ENCODE data around the gene LIPT2.

Gene LIPT2

DNA sequence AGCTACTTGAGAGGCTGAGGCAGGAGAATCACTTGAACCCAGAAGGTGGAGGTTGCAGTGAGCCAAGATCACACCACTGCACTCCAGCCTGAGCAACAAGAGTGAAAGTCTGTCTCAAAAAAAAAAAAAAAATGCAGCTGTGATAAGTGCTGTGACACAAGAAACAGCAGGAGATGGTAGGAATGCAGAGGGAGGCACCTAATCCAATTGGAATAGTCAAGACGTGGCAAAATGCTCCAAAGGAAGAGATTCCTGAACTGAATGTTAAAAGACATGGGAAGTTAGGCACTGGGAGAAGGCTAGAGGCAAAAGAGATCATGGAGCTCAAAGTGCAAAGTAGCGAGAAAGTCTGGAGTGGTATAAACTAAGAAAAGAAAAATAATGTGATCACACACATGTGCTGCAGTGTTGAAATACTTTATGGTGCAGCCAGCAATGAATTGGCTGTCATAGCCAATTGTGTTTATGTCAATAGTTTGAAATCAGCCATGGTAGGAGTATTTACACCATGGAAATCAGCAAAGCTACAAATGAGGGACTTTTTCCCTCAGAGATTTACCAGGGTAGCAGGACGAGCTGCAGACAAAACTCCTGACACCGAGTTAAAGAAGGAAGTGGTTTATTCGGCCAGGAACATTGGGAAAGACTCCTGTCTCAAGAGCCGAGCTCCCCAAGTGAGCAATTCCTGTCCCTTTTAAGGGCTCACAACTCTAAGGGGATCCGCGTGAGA lies 40.9 kb upstream of the LIPT2 start:
- Histone ChIP-seq H3K27me3 (replicated peaks; ENCODE audit: insufficient read depth, low read length) (no peaks in the 10 kb centered on the region), H4K20me1 (ENCODE audit: insufficient read depth, low read length) (no peaks in the 10 kb centered on the region), H3K27ac (ENCODE audit: low read length) (peak overlapping the region; percentile 44; the same call in 1 of the 2 replicates), H3K4me3 (ENCODE audit: low read length) (no peak overlapping the region), H3K4me1 (ENCODE audit: low read length) (no peaks in the 10 kb centered on the region; the same call in 1 of the 2 replicates), H3K9me3 (replicated peaks; ENCODE audit: insufficient read depth, low read length) (no peaks in the 10 kb centered on the region), H3K9ac (ENCODE audit: low read length) (peak overlapping the region; percentile 17; the same call in 1 of the 2 replicates), H3K9me2 (replicated peaks; ENCODE audit: insufficient read depth, low read length) (no peaks in the 10 kb centered on the region), H3F3A (ENCODE audit: insufficient read depth, low read length) (no peaks in the 10 kb centered on the region), H3K36me3 (replicated peaks; ENCODE audit: insufficient read depth, low read length) (no peaks in the 10 kb centered on the region), H3K4me2 (ENCODE audit: low read depth, low read length) (peak overlapping the region; percentile 28; the same call in 1 of the 2 replicates), H3K79me2 (ENCODE audit: low read length) (no peaks in the 10 kb centered on the region), H2AFZ (ENCODE audit: low read length) (peak overlapping the region; percentile 72)
- TF ChIP-seq EZH2phosphoT487 (IDR thresholded peaks at IDR 0.05; ENCODE audit: low read length) (no peak), EZH2 (optimal IDR thresholded peaks at IDR 0.05; ENCODE audit: low read depth, low read length) (no peak)
- TF ChIP-seq, protein P1, sequence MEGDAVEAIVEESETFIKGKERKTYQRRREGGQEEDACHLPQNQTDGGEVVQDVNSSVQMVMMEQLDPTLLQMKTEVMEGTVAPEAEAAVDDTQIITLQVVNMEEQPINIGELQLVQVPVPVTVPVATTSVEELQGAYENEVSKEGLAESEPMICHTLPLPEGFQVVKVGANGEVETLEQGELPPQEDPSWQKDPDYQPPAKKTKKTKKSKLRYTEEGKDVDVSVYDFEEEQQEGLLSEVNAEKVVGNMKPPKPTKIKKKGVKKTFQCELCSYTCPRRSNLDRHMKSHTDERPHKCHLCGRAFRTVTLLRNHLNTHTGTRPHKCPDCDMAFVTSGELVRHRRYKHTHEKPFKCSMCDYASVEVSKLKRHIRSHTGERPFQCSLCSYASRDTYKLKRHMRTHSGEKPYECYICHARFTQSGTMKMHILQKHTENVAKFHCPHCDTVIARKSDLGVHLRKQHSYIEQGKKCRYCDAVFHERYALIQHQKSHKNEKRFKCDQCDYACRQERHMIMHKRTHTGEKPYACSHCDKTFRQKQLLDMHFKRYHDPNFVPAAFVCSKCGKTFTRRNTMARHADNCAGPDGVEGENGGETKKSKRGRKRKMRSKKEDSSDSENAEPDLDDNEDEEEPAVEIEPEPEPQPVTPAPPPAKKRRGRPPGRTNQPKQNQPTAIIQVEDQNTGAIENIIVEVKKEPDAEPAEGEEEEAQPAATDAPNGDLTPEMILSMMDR (IDR thresholded peaks at IDR 0.05; ENCODE audit: low read length) = no peak
- no peak for DNase-seq

DNA sequence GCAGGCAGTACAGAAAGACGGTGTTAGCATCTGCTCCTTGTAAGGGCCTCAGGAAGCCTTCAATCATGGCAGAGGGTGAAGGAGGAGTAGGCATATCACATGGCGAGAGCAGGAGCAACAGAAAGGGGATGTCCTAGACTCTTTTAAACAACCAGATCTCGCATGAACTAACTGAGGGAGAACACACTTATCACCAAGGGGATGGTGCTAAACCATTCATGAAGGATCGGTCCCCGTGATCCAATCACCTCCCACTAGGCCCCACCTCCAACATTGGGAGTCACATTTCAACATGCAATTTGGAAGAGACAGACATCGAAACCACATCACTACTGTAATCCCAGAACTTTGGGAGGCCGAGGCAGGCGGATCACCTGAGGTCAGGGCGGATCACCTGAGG lies 39.9 kb upstream of the LIPT2 start:
- Histone ChIP-seq H3F3A (ENCODE audit: insufficient read depth, low read length) (no peaks in the 10 kb centered on the region), H3K36me3 (replicated peaks; ENCODE audit: insufficient read depth, low read length) (no peaks in the 10 kb centered on the region), H3K27ac (ENCODE audit: low read length) (no peak overlapping the region), H3K4me3 (ENCODE audit: low read length) (no peak overlapping the region), H3K9ac (ENCODE audit: low read length) (no peak overlapping the region), H4K20me1 (ENCODE audit: insufficient read depth, low read length) (no peaks in the 10 kb centered on the region), H3K4me1 (ENCODE audit: low read length) (no peaks in the 10 kb centered on the region; the same call in 1 of the 2 replicates), H3K9me3 (replicated peaks; ENCODE audit: insufficient read depth, low read length) (no peaks in the 10 kb centered on the region), H3K27me3 (replicated peaks; ENCODE audit: insufficient read depth, low read length) (no peaks in the 10 kb centered on the region), H2AFZ (ENCODE audit: low read length) (no peak overlapping the region), H3K4me2 (ENCODE audit: low read depth, low read length) (no peak overlapping the region), H3K9me2 (replicated peaks; ENCODE audit: insufficient read depth, low read length) (no peaks in the 10 kb centered on the region), H3K79me2 (ENCODE audit: low read length) (no peaks in the 10 kb centered on the region)
- TF ChIP-seq, protein P1 (IDR thresholded peaks at IDR 0.05; ENCODE audit: low read length) = no peak
- TF ChIP-seq EZH2 (optimal IDR thresholded peaks at IDR 0.05; ENCODE audit: low read depth, low read length) = no peak
- DNase-seq = no peak

DNA sequence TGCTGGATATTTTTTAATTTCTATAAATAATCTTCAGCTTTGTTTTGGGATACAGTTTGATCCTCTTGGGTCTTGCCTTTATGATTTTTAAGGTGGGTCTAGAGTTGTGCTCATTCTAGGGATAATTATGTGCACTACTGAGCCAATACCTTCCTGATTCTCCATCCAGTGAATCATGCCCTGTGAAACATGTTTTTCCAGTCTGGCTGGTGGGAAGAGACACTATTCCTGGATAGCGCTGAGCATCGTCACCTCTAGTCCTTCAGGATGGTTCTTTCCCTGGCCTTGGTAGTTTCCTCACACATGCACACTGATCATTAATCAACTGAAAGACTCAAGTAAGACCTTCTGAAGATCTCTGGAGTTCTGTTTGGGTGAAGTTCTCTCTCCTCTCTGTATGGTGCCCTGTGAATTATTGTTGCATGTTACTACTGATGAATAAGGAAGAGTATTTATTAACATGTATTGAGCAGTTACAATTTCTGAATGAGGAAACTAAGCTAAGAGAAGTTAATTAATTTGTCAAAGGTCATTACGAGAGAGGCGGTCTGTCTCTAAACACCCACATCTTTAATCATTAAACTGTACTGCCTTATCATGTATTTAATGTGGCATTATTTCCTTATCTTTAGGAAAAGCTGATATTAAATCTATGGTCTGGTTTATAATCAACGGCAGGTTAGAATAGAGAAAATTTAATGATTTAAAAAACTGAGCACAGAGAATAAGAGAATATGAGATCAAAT lies 39.1 kb upstream of the LIPT2 start:
- H3K4me3 ChIP-seq (ENCODE audit: low read length) = no peak overlapping the region

More for the DNA sequence above, 39.1 kb upstream of the LIPT2 start:
- Histone ChIP-seq H3K27ac (ENCODE audit: low read length) (no peak overlapping the region), H3K4me2 (ENCODE audit: low read depth, low read length) (no peak overlapping the region), H3F3A (ENCODE audit: insufficient read depth, low read length) (no peaks in the 10 kb centered on the region), H3K27me3 (replicated peaks; ENCODE audit: insufficient read depth, low read length) (no peaks in the 10 kb centered on the region), H3K9me3 (replicated peaks; ENCODE audit: insufficient read depth, low read length) (no peaks in the 10 kb centered on the region), H4K20me1 (ENCODE audit: insufficient read depth, low read length) (no peaks in the 10 kb centered on the region), H3K4me1 (ENCODE audit: low read length) (no peaks in the 10 kb centered on the region; the same call in 1 of the 2 replicates), H3K9ac (ENCODE audit: low read length) (no peak overlapping the region), H2AFZ (ENCODE audit: low read length) (no peak overlapping the region), H3K79me2 (ENCODE audit: low read length) (no peaks in the 10 kb centered on the region), H3K36me3 (replicated peaks; ENCODE audit: insufficient read depth, low read length) (no peaks in the 10 kb centered on the region), H3K9me2 (replicated peaks; ENCODE audit: insufficient read depth, low read length) (no peaks in the 10 kb centered on the region)
- DNase-seq = no peak
- TF ChIP-seq EZH2phosphoT487 (IDR thresholded peaks at IDR 0.05; ENCODE audit: low read length) (no peak), EZH2 (optimal IDR thresholded peaks at IDR 0.05; ENCODE audit: low read depth, low read length) (no peak)
- TF ChIP-seq, protein P1 (IDR thresholded peaks at IDR 0.05; ENCODE audit: low read length) = no peak
